A549 (cell line): ENCODE measurements around the gene FOXP1. TPM values are rescaled to one million over a fixed set of nuclear protein-coding genes. Genes with fewer than 3 reads are reported as not detected.

Source experiments
- ATAC-seq, 2 experiments: fragments of 200-7000 bp in 1 of 2; fragments of >200 bp in 1 of 2; cut with Nextera tagmentation in 1 of 2; cut with Tn5 transposase in 1 of 2; 3 replicates each; pipeline versions ENCODE4 v1.8.0 to v1.9.1; 2018 to 2020; ENCODE audit warnings: mild to moderate bottlenecking in 1 of 2, moderate library complexity in 1 of 2
- CTCF ChIA-PET: fragments of 300-600 bp; sonication (Branson Sonifier 250); formaldehyde crosslinking; extraction: SDS; loops from one replicate; lab custom pipeline; 2021; ENCODE audit warnings: antibody characterized with exemption, inconsistent platforms; lab: Yijun Ruan, JAX
- POLR2A ChIA-PET: fragments of 350-600 bp; formaldehyde crosslinking; extraction: SDS; loops from one replicate; lab custom pipeline; 2021; ENCODE audit warnings: antibody characterized with exemption, inconsistent platforms; lab: Yijun Ruan, JAX
- DNase-seq, 2 experiments: peaks; one replicate each; pipeline versions ENCODE4 v3.0.0 to v3.0.0-alpha.2; 2011 to 2016; ENCODE audit warnings: low read depth in 1 of 2, low spot score in 1 of 2
- FAIRE-seq: peaks from 2 replicates; lab custom pipeline; 2011; peaks lifted over from hg19 to GRCh38; lab: Jason Lieb, UNC
- H3K27ac ChIP-seq, 2 experiments: fragments of >200 bp; sonication (Bioruptor Twin); formaldehyde crosslinking; 3 replicates each; pipeline ENCODE4 v1.5.1; 2016 to 2017
- H3K4me1 ChIP-seq: fragments of >200 bp; sonication (Bioruptor Twin); formaldehyde crosslinking; 3 replicates; pipeline ENCODE4 v1.6.1; 2016
- H3K4me2 ChIP-seq: fragments of >200 bp; sonication (Bioruptor Twin); formaldehyde crosslinking; 3 replicates; pipeline ENCODE4 v1.6.1; 2016
- H3K4me3 ChIP-seq: fragments of >200 bp; sonication (Bioruptor Twin); formaldehyde crosslinking; 3 replicates; pipeline ENCODE4 v1.5.1; 2016
- H3K9me3 ChIP-seq: fragments of >200 bp; sonication (Bioruptor Twin); formaldehyde crosslinking; 3 replicates; pipeline ENCODE4 v1.6.1; 2016
- ATOH8 ChIP-seq: fragments of 250-450 bp; sonication (Bioruptor Pico); IDR thresholded peaks from 2 replicates; pipeline ENCODE4 v1.5.0; 2020; ENCODE audit warnings: low read depth, mild to moderate bottlenecking, moderate library complexity
- BHLHE40 ChIP-seq: IDR thresholded peaks from 2 replicates; pipeline ENCODE4 v1.6.1; 2012; ENCODE audit warnings: low read depth, low read length, inconsistent platforms
- CBX2 ChIP-seq: fragments of 200-600 bp; sonication (generic); IDR thresholded peaks from 2 replicates; pipeline ENCODE4 v1.6.1; 2016; ENCODE audit warnings: low read depth, mild to moderate bottlenecking, borderline replicate concordance
- CHD4 ChIP-seq: fragments of 200-600 bp; sonication (generic); IDR thresholded peaks from 2 replicates; pipeline ENCODE4 v1.6.1; 2016; ENCODE audit warnings: antibody characterized with exemption, mild to moderate bottlenecking, borderline replicate concordance
- CTCF ChIP-seq: fragments of >200 bp; sonication (Bioruptor Twin); formaldehyde crosslinking; IDR thresholded peaks from 3 replicates; pipeline ENCODE4 v1.5.1; 2016
- EHMT2 ChIP-seq: fragments of 200-600 bp; sonication (generic); IDR thresholded peaks from 2 replicates; pipeline ENCODE4 v1.6.1; 2016; ENCODE audit warnings: antibody characterized with exemption, low read depth, mild to moderate bottlenecking, moderate library complexity
- ESRRA ChIP-seq: fragments of 150-350 bp; IDR thresholded peaks from 2 replicates; pipeline ENCODE4 v1.6.1; 2014; ENCODE audit warnings: mild to moderate bottlenecking, low read length, borderline replicate concordance
- FOSB ChIP-seq: fragments of 250-450 bp; sonication (Bioruptor Pico); IDR thresholded peaks from 2 replicates; pipeline ENCODE4 v1.5.0; 2020; ENCODE audit warnings: mild to moderate bottlenecking, moderate library complexity
- GATA3 ChIP-seq: IDR thresholded peaks from 2 replicates; pipeline ENCODE4 v1.6.1; 2012; ENCODE audit warnings: borderline replicate concordance
- HES2 ChIP-seq: fragments of >200 bp; sonication (Bioruptor Twin); formaldehyde crosslinking; IDR thresholded peaks from 2 replicates; pipeline ENCODE4 v1.6.1; 2016
- HMGXB4 ChIP-seq: fragments of 250-450 bp; sonication (Bioruptor Pico); IDR thresholded peaks from 2 replicates; pipeline ENCODE4 v1.5.0; 2021; ENCODE audit warnings: mild to moderate bottlenecking, moderate library complexity, borderline replicate concordance
- HOXA7 ChIP-seq: fragments of 250-450 bp; sonication (Bioruptor Pico); IDR thresholded peaks from 2 replicates; pipeline ENCODE4 v1.5.0; 2020; ENCODE audit warnings: mild to moderate bottlenecking, moderate library complexity
- JUN ChIP-seq, 2 experiments: fragments of >200 bp; sonication (Bioruptor Twin); formaldehyde crosslinking; IDR thresholded peaks; 2 replicates in 1 of 2; 3 replicates in 1 of 2; pipeline ENCODE4 v1.6.1; 2016 to 2017
- KDM1A ChIP-seq: fragments of 200-600 bp; sonication (generic); IDR thresholded peaks from 2 replicates; pipeline ENCODE4 v1.6.1; 2016; ENCODE audit warnings: low read depth, mild to moderate bottlenecking
- MAX ChIP-seq: IDR thresholded peaks from 2 replicates; pipeline ENCODE4 v1.6.1; 2012
- MYC ChIP-seq: IDR thresholded peaks from 2 replicates; pipeline ENCODE4 v1.6.1; 2012; ENCODE audit warnings: mild to moderate bottlenecking, inconsistent platforms, low read length, improper control_type of control experiment, borderline replicate concordance
- NFE2L2 ChIP-seq: fragments of 150-350 bp; conservative IDR thresholded peaks from 2 replicates; pipeline ENCODE4 v1.6.1; 2014; ENCODE audit warnings: low read length
- NR3C1 ChIP-seq: fragments of >200 bp; sonication (Bioruptor Twin); formaldehyde crosslinking; IDR thresholded peaks from 3 replicates; pipeline ENCODE4 v1.6.1; 2017
- POLR2A ChIP-seq: IDR thresholded peaks from 2 replicates; pipeline ENCODE4 v1.6.1; 2012; ENCODE audit warnings: mild to moderate bottlenecking, low read length
- POLR2AphosphoS2 ChIP-seq: conservative IDR thresholded peaks from 2 replicates; pipeline ENCODE4 v1.6.1; 2012; ENCODE audit warnings: low read length, improper control_type of control experiment, inconsistent platforms
- RAD21 ChIP-seq, 2 experiments: fragments of >200 bp in 1 of 2; sonication (Bioruptor Twin) in 1 of 2; formaldehyde crosslinking in 1 of 2; IDR thresholded peaks in 1 of 2; conservative IDR thresholded peaks in 1 of 2; 2 replicates in 1 of 2; 3 replicates in 1 of 2; pipeline ENCODE4 v1.6.1; 2012 to 2018; ENCODE audit warnings: inconsistent platforms in 1 of 2
- RCOR1 ChIP-seq: fragments of 150-350 bp; IDR thresholded peaks from 2 replicates; pipeline ENCODE4 v1.6.1; 2014; ENCODE audit warnings: antibody characterized with exemption, low read length, low read depth
- RNF2 ChIP-seq: fragments of 200-600 bp; sonication (generic); IDR thresholded peaks from 2 replicates; pipeline ENCODE4 v1.6.1; 2016; ENCODE audit warnings: low read depth, mild to moderate bottlenecking, antibody characterized with exemption, moderate library complexity, borderline replicate concordance
- SMC3 ChIP-seq: fragments of >200 bp; sonication (Bioruptor Twin); formaldehyde crosslinking; IDR thresholded peaks from 3 replicates; pipeline ENCODE4 v1.6.1; 2018; ENCODE audit warnings: inconsistent platforms
- TFCP2L1 ChIP-seq: fragments of 250-450 bp; sonication (Bioruptor Pico); IDR thresholded peaks from 2 replicates; pipeline ENCODE4 v1.5.0; 2021; ENCODE audit warnings: mild to moderate bottlenecking
- ZC3H11A ChIP-seq: fragments of 450-650 bp; IDR thresholded peaks from 2 replicates; pipeline ENCODE4 v1.6.1; 2014; ENCODE audit warnings: antibody characterized with exemption, mild to moderate bottlenecking
- WGBS: methylation state at CpG from one replicate; pipeline ENCODE4 v1.1.6; 2017; ENCODE audit errors: missing lambda C conversion rate; 5-methylcytosine and 5-hydroxymethylcytosine counted together
- polyA plus RNA-seq, 4 experiments: library from polyadenylated mRNA; depleted of rRNA in 3 of 4; stranded (reverse); fragments of >200 nt; fragmentation: RNase III in 1 of 4; extraction: RNeasy Plus Mini Kit Qiagen cat#74134 plus additional on column Dnase treatment in 1 of 4; gene quantifications; 2 replicates in 3 of 4; 3 replicates in 1 of 4; pipeline ENCODE4 v1.2.3, GENCODE V29; 2011 to 2017

The FOXP1 gene
- polyA plus RNA-seq, 2 of the 4 experiments (the other 2 are of a cell fraction): 12.8 to 13.9 TPM

- TF ChIP-seq MAX (peak; percentile 45; the same call in 1 of the 2 replicates), ATOH8 (CRISPR knock-in tag) (no peak), RAD21 (conservative IDR thresholded peaks at IDR 0.05 in 1 of 2, IDR thresholded peaks at IDR 0.05 in 1 of 2) (peak; percentile 25 to 44; a peak in 3 of 5 replicates), NFE2L2 (no peak), FOSB (no peak), POLR2AphosphoS2 (no peak), SMC3 (peak; percentile 26; the same call in 1 of the 3 replicates), CTCF (peak; percentile 19; the same call in 1 of the 3 replicates), TFCP2L1 (CRISPR knock-in tag) (no peak), EHMT2 (no peak), ZC3H11A (no peak), MYC (no peak), CHD4 (no peak), NR3C1 (no peak), ESRRA (no peak), BHLHE40 (no peak), RCOR1 (no peak), HOXA7 (CRISPR knock-in tag) (no peak), HES2 (no peak), GATA3 (no peak)
- Histone ChIP-seq H3K4me1 (peaks cover 28% of the 10 kb centered on the region), H3K9me3 (no peaks in the 10 kb centered on the region), H3K4me3 (no peak overlapping the region), H3K4me2 (peak overlapping the region; percentile 50; the same call in 1 of the 3 replicates), H3K27ac (peak overlapping the region in 1 of 2 experiments; percentile 6; a peak in 1 of 6 replicates)
- POLR2A ChIA-PET: no interaction called here
- ATAC-seq: peak in 1 of 2 experiments; percentile 70; a peak in 3 of 6 replicates
- DNase-seq: peak; percentile 31 to 33
- CTCF ChIA-PET: interaction anchor here (0.5 to 1.8 kb wide), 13 partner anchors 9 to 391 kb away, joined by 3 to 8 read pairs (median 3); no protein-coding TSS in a partner anchor
- no peak for FAIRE-seq
- 22% methylated on average over 5 of the region's 5 CpGs for WGBS
These were observed 186.5 kb downstream of the FOXP1 start for GRCh38 chr3:71397046-71397445.

GRCh38 chr3:71395927-71396695 is 187.4 kb downstream of the FOXP1 start:
- H3K4me1 ChIP-seq: peaks cover 31% of the 10 kb centered on the region
- 85% methylated on average over 7 of the region's 7 CpGs for WGBS
- H3K4me3 ChIP-seq: no peak overlapping the region
- H3K4me2 ChIP-seq: 0 out of 3 replicates have a peak overlapping the region, but pooled peaks have one; percentile 4
- CTCF ChIA-PET: interaction anchor here (0.8 to 1.6 kb wide), 5 partner anchors 9 to 150 kb away, joined by 3 to 7 read pairs (median 3); no protein-coding TSS in a partner anchor
- ATAC-seq (peak in 1 of 2 experiments; percentile 24; a peak in 1 of 6 replicates), FAIRE-seq (no peak), DNase-seq (no peak)
- TF ChIP-seq HMGXB4 (CRISPR knock-in tag): no peak
- TF ChIP-seq NR3C1: no peak
- TF ChIP-seq FOSB: no peak
- TF ChIP-seq POLR2A: no peak
- TF ChIP-seq JUN (IDR thresholded peaks at IDR 0.05): no peak
- TF ChIP-seq MYC: no peak
- TF ChIP-seq KDM1A: no peak
- no peak for TF ChIP-seq CBX2
- no peak for TF ChIP-seq RNF2
- no peak for TF ChIP-seq MAX
- peak overlapping the region in 1 of 2 experiments; percentile 57; a peak in 3 of 6 replicates for H3K27ac ChIP-seq
- POLR2A ChIA-PET: no interaction called here
- H3K9me3 ChIP-seq: no peaks in the 10 kb centered on the region
